GM23338 (cell line): ENCODE measurements around the gene UMODL1. TPM values are rescaled to one million over a fixed set of nuclear protein-coding genes. Genes with fewer than 3 reads are reported as not detected.

Source experiments
- ATAC-seq: fragments of 200-7000 bp; cut with Tn5 transposase; 3 replicates; pipeline ENCODE4 v1.9.1; 2020
- DNase-seq: peaks from one replicate; pipeline ENCODE4 v3.0.0-alpha.2; 2015; ENCODE audit warnings: low spot score
- H2AFZ ChIP-seq: fragments of 200-600 bp; sonication (generic); 2 replicates; pipeline ENCODE4 v1.8.0; 2016; ENCODE audit warnings: antibody characterized with exemption, mild to moderate bottlenecking, moderate library complexity
- H3F3A ChIP-seq: fragments of 200-600 bp; sonication (generic); replicated peaks from 2 replicates; pipeline ENCODE4 v1.8.0; 2017; ENCODE audit warnings: antibody characterized with exemption, mixed run types, low read depth
- H3K27ac ChIP-seq: fragments of 200-600 bp; sonication (generic); 2 replicates; pipeline ENCODE4 v1.6.1; 2016; ENCODE audit warnings: low read depth
- H3K27me3 ChIP-seq: fragments of 200-600 bp; sonication (generic); 2 replicates; pipeline ENCODE4 v1.8.0; 2016; ENCODE audit warnings: mild to moderate bottlenecking, mixed run types, moderate library complexity; ENCODE audit not compliant: insufficient read depth
- H3K36me3 ChIP-seq: fragments of 200-600 bp; sonication (generic); 2 replicates; pipeline ENCODE4 v1.8.0; 2016; ENCODE audit warnings: mild to moderate bottlenecking; ENCODE audit not compliant: insufficient read depth
- H3K4me1 ChIP-seq: fragments of 200-600 bp; sonication (generic); 2 replicates; pipeline ENCODE4 v1.8.0; 2016; ENCODE audit warnings: mild to moderate bottlenecking, moderate library complexity; ENCODE audit not compliant: insufficient read depth
- H3K4me2 ChIP-seq: fragments of 200-600 bp; sonication (generic); 2 replicates; pipeline ENCODE4 v1.7.1; 2017; ENCODE audit warnings: mixed run types
- H3K4me3 ChIP-seq: fragments of 200-600 bp; sonication (generic); 2 replicates; pipeline ENCODE4 v1.6.1; 2016; ENCODE audit warnings: mixed run types
- H3K79me2 ChIP-seq: fragments of 200-600 bp; sonication (generic); replicated peaks from 2 replicates; pipeline ENCODE4 v1.8.0; 2017; ENCODE audit warnings: mild to moderate bottlenecking; ENCODE audit not compliant: insufficient read depth
- H3K9me2 ChIP-seq: fragments of 200-600 bp; sonication (generic); 2 replicates; pipeline ENCODE4 v1.8.0; 2017; ENCODE audit not compliant: insufficient read depth
- H4K20me1 ChIP-seq: fragments of 200-600 bp; sonication (generic); replicated peaks from 2 replicates; pipeline ENCODE4 v1.8.0; 2017; ENCODE audit warnings: mild to moderate bottlenecking; ENCODE audit not compliant: insufficient read depth
- H3K27ac Mint-ChIP-seq: 2 replicates; pipeline ENCODE4 v1.8.0; 2020; ENCODE audit warnings: inconsistent platforms, mild to moderate bottlenecking, moderate library complexity, mixed read lengths
- H3K27me3 Mint-ChIP-seq: 3 replicates; pipeline ENCODE4 v1.8.0; 2022; ENCODE audit warnings: low read depth, mild to moderate bottlenecking, moderate library complexity, mixed read lengths, inconsistent platforms; ENCODE audit not compliant: insufficient read depth, poor library complexity
- H3K36me3 Mint-ChIP-seq: 3 replicates; pipeline ENCODE4 v1.8.0; 2021; ENCODE audit warnings: low read depth, mild to moderate bottlenecking, inconsistent platforms, moderate library complexity, mixed read lengths
- H3K4me1 Mint-ChIP-seq: 3 replicates; pipeline ENCODE4 v1.8.0; 2020; ENCODE audit warnings: mild to moderate bottlenecking, inconsistent platforms, mixed read lengths
- H3K4me3 Mint-ChIP-seq: 3 replicates; pipeline ENCODE4 v1.8.0; 2021; ENCODE audit warnings: moderate library complexity, mild to moderate bottlenecking, inconsistent platforms, mixed read lengths
- H3K9me3 Mint-ChIP-seq: 3 replicates; pipeline ENCODE4 v1.8.0; 2020; ENCODE audit warnings: moderate library complexity, mild to moderate bottlenecking, inconsistent platforms, mixed read lengths
- CREB1 ChIP-seq: fragments of 250-450 bp; sonication (Bioruptor Pico); IDR thresholded peaks from 2 replicates; pipeline ENCODE4 v1.5.0; 2020; ENCODE audit warnings: low read depth, mild to moderate bottlenecking, moderate library complexity
- CTCF ChIP-seq, 2 experiments: fragments of 200-600 bp in 1 of 2; sonication (generic) in 1 of 2; conservative IDR thresholded peaks; 2 replicates each; pipeline versions ENCODE4 v1.5.1 to v1.6.1; 2016 to 2017; ENCODE audit warnings: antibody characterized with exemption in 2 of 2, low read depth in 2 of 2, mild to moderate bottlenecking in 2 of 2, moderate library complexity in 1 of 2
- ETS1 ChIP-seq: IDR thresholded peaks from 2 replicates; pipeline ENCODE4 v1.6.1; 2016; ENCODE audit warnings: antibody characterized with exemption
- EZH2 ChIP-seq: fragments of 200-600 bp; sonication (generic); IDR thresholded peaks from one replicate; pipeline ENCODE4 v1.8.0; 2017; ENCODE audit warnings: antibody characterized with exemption, mild to moderate bottlenecking, low read depth; ENCODE audit not compliant: unreplicated experiment
- EZH2phosphoT487 ChIP-seq: fragments of 200-600 bp; sonication (generic); IDR thresholded peaks from one replicate; pipeline ENCODE4 v1.8.1; 2018; ENCODE audit warnings: antibody characterized with exemption; ENCODE audit not compliant: unreplicated experiment
- JUNB ChIP-seq: IDR thresholded peaks from one replicate; pipeline ENCODE4 v1.6.1; 2016; ENCODE audit warnings: antibody characterized with exemption; ENCODE audit not compliant: unreplicated experiment
- NANOG ChIP-seq: IDR thresholded peaks from 2 replicates; pipeline ENCODE4 v1.6.1; 2016; ENCODE audit warnings: antibody characterized with exemption, borderline replicate concordance
- POLR2AphosphoS5 ChIP-seq: IDR thresholded peaks from 2 replicates; pipeline ENCODE4 v1.6.1; 2016; ENCODE audit warnings: antibody characterized with exemption, low read depth
- REST ChIP-seq: IDR thresholded peaks from one replicate; pipeline ENCODE4 v1.6.1; 2018; ENCODE audit warnings: antibody characterized with exemption; ENCODE audit not compliant: unreplicated experiment
- STAT1 ChIP-seq: IDR thresholded peaks from one replicate; pipeline ENCODE4 v1.6.1; 2016; ENCODE audit warnings: antibody characterized with exemption; ENCODE audit not compliant: unreplicated experiment
- ZNF114 ChIP-seq: fragments of 250-450 bp; sonication (Bioruptor Pico); IDR thresholded peaks from 2 replicates; pipeline ENCODE4 v1.5.0; 2020; ENCODE audit warnings: mild to moderate bottlenecking, moderate library complexity
- ZNF331 ChIP-seq: fragments of 250-450 bp; sonication (Bioruptor Pico); IDR thresholded peaks from 2 replicates; pipeline ENCODE4 v1.5.0; 2020; ENCODE audit warnings: low read depth, mild to moderate bottlenecking, moderate library complexity
- polyA plus RNA-seq: library from polyadenylated mRNA; unstranded; fragments of >200 nt; fragmentation: Nextera tagmentation; extraction: Ambion mirVana; gene quantifications from 2 replicates; pipeline ENCODE4 v1.2.1, GENCODE V29; 2016
- total RNA-seq: library from RNA; depleted of rRNA; stranded (reverse); fragments of >200 nt; shearing (Covaris generic); gene quantifications from 2 replicates; pipeline ENCODE4 v1.2.3, GENCODE V29; 2014
- TF ChIP-seq, protein P1 (sequence below): fragments of 250-450 bp; sonication (Bioruptor Pico); IDR thresholded peaks from 2 replicates; pipeline ENCODE4 v1.5.0; 2020; ENCODE audit warnings: mild to moderate bottlenecking, moderate library complexity

Gene UMODL1
- total and polyA plus RNA-seq, 2 experiments from 2014 or later: not detected

- ATAC-seq: no peak
- Mint-ChIP-seq H3K4me3 (no peak overlapping the region), H3K4me1 (peaks cover 25% of the 10 kb centered on the region), H3K9me3 (no peaks in the 10 kb centered on the region), H3K27me3 (peaks cover 9% of the 10 kb centered on the region), H3K27ac (no peak overlapping the region), H3K36me3 (no peaks in the 10 kb centered on the region)
- H3K36me3 ChIP-seq: no peaks in the 10 kb centered on the region
- no peak overlapping the region for H3K27ac ChIP-seq
- H2AFZ ChIP-seq: no peak overlapping the region
- no peaks in the 10 kb centered on the region for H3K79me2 ChIP-seq
- H3K9me2 ChIP-seq: no peaks in the 10 kb centered on the region
- H3K27me3 ChIP-seq: no peaks in the 10 kb centered on the region
- no peak for TF ChIP-seq POLR2AphosphoS5
- TF ChIP-seq EZH2phosphoT487: no peak
- TF ChIP-seq CTCF (conservative IDR thresholded peaks at IDR 0.05; ENCODE audit: low read depth in 2 of 2): no peak
- TF ChIP-seq ZNF331 (CRISPR knock-in tag): no peak
- no peak for TF ChIP-seq ETS1
- no peak for TF ChIP-seq ZNF114 (CRISPR knock-in tag)
- TF ChIP-seq, protein P1, sequence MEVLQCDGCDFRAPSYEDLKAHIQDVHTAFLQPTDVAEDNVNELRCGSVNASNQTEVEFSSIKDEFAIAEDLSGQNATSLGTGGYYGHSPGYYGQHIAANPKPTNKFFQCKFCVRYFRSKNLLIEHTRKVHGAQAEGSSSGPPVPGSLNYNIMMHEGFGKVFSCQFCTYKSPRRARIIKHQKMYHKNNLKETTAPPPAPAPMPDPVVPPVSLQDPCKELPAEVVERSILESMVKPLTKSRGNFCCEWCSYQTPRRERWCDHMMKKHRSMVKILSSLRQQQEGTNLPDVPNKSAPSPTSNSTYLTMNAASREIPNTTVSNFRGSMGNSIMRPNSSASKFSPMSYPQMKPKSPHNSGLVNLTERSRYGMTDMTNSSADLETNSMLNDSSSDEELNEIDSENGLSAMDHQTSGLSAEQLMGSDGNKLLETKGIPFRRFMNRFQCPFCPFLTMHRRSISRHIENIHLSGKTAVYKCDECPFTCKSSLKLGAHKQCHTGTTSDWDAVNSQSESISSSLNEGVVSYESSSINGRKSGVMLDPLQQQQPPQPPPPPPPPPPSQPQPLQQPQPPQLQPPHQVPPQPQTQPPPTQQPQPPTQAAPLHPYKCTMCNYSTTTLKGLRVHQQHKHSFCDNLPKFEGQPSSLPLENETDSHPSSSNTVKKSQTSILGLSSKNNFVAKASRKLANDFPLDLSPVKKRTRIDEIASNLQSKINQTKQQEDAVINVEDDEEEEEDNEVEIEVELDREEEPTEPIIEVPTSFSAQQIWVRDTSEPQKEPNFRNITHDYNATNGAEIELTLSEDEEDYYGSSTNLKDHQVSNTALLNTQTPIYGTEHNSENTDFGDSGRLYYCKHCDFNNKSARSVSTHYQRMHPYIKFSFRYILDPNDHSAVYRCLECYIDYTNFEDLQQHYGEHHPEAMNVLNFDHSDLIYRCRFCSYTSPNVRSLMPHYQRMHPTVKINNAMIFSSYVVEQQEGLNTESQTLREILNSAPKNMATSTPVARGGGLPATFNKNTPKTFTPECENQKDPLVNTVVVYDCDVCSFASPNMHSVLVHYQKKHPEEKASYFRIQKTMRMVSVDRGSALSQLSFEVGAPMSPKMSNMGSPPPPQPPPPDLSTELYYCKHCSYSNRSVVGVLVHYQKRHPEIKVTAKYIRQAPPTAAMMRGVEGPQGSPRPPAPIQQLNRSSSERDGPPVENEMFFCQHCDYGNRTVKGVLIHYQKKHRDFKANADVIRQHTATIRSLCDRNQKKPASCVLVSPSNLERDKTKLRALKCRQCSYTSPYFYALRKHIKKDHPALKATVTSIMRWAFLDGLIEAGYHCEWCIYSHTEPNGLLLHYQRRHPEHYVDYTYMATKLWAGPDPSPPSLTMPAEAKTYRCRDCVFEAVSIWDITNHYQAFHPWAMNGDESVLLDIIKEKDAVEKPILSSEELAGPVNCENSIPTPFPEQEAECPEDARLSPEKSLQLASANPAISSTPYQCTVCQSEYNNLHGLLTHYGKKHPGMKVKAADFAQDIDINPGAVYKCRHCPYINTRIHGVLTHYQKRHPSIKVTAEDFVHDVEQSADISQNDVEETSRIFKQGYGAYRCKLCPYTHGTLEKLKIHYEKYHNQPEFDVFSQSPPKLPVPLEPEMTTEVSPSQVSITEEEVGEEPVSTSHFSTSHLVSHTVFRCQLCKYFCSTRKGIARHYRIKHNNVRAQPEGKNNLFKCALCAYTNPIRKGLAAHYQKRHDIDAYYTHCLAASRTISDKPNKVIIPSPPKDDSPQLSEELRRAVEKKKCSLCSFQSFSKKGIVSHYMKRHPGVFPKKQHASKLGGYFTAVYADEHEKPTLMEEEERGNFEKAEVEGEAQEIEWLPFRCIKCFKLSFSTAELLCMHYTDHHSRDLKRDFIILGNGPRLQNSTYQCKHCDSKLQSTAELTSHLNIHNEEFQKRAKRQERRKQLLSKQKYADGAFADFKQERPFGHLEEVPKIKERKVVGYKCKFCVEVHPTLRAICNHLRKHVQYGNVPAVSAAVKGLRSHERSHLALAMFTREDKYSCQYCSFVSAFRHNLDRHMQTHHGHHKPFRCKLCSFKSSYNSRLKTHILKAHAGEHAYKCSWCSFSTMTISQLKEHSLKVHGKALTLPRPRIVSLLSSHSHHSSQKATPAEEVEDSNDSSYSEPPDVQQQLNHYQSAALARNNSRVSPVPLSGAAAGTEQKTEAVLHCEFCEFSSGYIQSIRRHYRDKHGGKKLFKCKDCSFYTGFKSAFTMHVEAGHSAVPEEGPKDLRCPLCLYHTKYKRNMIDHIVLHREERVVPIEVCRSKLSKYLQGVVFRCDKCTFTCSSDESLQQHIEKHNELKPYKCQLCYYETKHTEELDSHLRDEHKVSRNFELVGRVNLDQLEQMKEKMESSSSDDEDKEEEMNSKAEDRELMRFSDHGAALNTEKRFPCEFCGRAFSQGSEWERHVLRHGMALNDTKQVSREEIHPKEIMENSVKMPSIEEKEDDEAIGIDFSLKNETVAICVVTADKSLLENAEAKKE (CRISPR knock-in tag): no peak
- TF ChIP-seq JUNB: no peak
- no peak for TF ChIP-seq CREB1 (CRISPR knock-in tag)
- no peak for TF ChIP-seq STAT1
- TF ChIP-seq NANOG: no peak
- no peak for TF ChIP-seq REST
- no peak for TF ChIP-seq EZH2
- no peaks in the 10 kb centered on the region for H3F3A ChIP-seq
- H4K20me1 ChIP-seq: no peaks in the 10 kb centered on the region
- peaks cover 15% of the 10 kb centered on the region for H3K4me1 ChIP-seq
- DNase-seq: no peak
- H3K4me3 ChIP-seq: no peak overlapping the region
- H3K4me2 ChIP-seq: no peak overlapping the region
Observed at GRCh38 chr21:42118901-42119300, 47.8 kb downstream of the UMODL1 start.
